ENCODE results near the gene NEK4.

Gene NEK4

GRCh38 chr3:52770496-52771333, at the start of gene NEK4:
Gene NEK4, minus strand, starts transcription at chr3:52770940. Its CDS starts 194 bp downstream, at chr3:52770746.
- Mint-ChIP-seq H3K4me1 (peaks cover 21% of the 10 kb centered on the region), H3K36me3 (ENCODE audit: insufficient read depth) (peaks cover 25% of the 10 kb centered on the region), H3K27me3 (no peaks in the 10 kb centered on the region), H3K9me3 (no peaks in the 10 kb centered on the region), H3K27ac (ENCODE audit: low read depth) (peak within 1 kb of the TSS; percentile 74), H3K4me3 (peak within 1 kb of the TSS; percentile 94)
- ATAC-seq (replicated peaks; ENCODE audit: extremely low read depth, poor library complexity, severe bottlenecking): peak; percentile 85
- DNase-seq (ENCODE audit: low spot score in 2 of 2): peak; percentile 56 to 59

DNA sequence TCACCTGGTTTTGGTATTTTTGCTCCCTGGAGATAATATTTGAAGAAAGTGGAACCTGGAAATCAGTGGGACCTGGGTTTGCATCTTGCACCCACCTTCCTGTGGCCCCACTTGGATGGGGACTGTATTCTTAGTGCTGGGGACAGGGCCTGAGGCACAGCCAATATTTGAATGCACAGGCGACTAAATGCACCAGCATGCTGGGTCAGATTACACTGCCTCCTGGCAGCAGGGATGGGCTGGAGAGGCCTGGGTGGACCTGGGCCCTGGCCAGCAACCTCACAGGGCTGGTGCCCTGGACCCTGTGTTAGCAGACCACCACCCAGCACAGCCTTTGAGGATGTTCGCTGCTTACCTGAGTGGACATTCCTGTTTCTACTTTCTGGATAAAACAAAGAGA, 49.2 kb upstream of the NEK4 start:
- no peak overlapping the region for H3K27ac Mint-ChIP-seq (ENCODE audit: low read depth)
- no peaks in the 10 kb centered on the region for H3K9me3 Mint-ChIP-seq
- DNase-seq (ENCODE audit: low spot score in 2 of 2) (no peak), ATAC-seq (replicated peaks; ENCODE audit: extremely low read depth, poor library complexity, severe bottlenecking) (no peak)
- peaks cover 1% of the 10 kb centered on the region for H3K36me3 Mint-ChIP-seq (ENCODE audit: insufficient read depth)
- H3K27me3 Mint-ChIP-seq: no peaks in the 10 kb centered on the region
- H3K4me3 Mint-ChIP-seq: no peak overlapping the region
- H3K4me1 Mint-ChIP-seq: no peaks in the 10 kb centered on the region

- Mint-ChIP-seq H3K4me3 (no peak overlapping the region), H3K27ac (ENCODE audit: low read depth) (no peak overlapping the region), H3K27me3 (no peaks in the 10 kb centered on the region), H3K4me1 (no peaks in the 10 kb centered on the region), H3K36me3 (ENCODE audit: insufficient read depth) (no peaks in the 10 kb centered on the region), H3K9me3 (no peaks in the 10 kb centered on the region)
- ATAC-seq (replicated peaks; ENCODE audit: extremely low read depth, poor library complexity, severe bottlenecking) (no peak), DNase-seq (ENCODE audit: low spot score in 2 of 2) (no peak)
Measured at GRCh38 chr3:52817860-52818259, 47.1 kb upstream of the NEK4 start.

DNA sequence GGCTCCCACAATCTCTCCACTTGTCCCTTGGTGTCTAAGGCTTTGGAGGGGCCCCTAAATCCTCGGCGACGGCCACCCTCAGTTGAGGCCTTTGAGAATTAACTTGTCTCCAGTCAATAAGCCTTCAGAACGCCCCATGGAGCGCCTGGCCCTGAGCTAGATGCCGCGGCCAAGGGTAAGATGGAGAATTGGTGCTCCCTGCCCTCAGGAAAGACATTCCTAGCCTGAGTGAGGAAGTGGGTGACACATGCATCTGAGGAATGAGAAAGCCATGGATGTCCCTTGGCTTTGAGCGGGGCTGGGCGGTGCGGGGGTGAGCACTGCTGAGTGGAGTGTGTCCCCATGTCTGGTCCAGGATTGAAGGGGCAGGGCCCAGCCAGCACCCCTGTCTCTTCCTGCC, 46.5 kb upstream of the NEK4 start:
- Mint-ChIP-seq H3K36me3 (ENCODE audit: insufficient read depth) (no peaks in the 10 kb centered on the region), H3K4me3 (no peak overlapping the region), H3K27ac (ENCODE audit: low read depth) (no peak overlapping the region)

DNA sequence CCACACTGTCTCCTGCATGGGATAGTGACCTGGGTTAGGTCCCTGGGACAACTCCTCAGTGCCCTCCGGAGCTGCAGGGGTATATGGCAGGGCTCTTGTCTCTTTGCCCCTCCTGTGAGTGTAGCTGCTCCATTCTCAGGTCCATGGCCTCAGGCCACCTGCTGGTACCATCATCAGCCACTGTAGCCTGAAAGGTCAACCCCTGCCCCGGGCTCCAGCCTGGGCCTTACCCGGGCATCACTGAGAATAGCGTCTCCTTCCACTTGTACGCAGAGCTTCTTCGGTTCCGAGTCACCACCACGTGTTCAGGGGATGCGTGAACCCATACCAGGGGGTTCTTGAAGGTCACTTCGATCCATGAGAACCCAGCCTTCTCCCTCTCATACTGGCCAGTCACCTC, 45.9 kb upstream of the NEK4 start:
- Mint-ChIP-seq H3K36me3 (ENCODE audit: insufficient read depth) (no peaks in the 10 kb centered on the region), H3K9me3 (no peaks in the 10 kb centered on the region), H3K4me1 (no peaks in the 10 kb centered on the region), H3K27me3 (no peaks in the 10 kb centered on the region), H3K4me3 (no peak overlapping the region), H3K27ac (ENCODE audit: low read depth) (no peak overlapping the region)
- no peak for DNase-seq (ENCODE audit: low spot score in 2 of 2)
- no peak for ATAC-seq (replicated peaks; ENCODE audit: extremely low read depth, poor library complexity, severe bottlenecking)

More for the DNA sequence above, 46.5 kb upstream of the NEK4 start:
- DNase-seq (ENCODE audit: low spot score in 2 of 2) (no peak), ATAC-seq (replicated peaks; ENCODE audit: extremely low read depth, poor library complexity, severe bottlenecking) (no peak)
- H3K27me3 Mint-ChIP-seq: no peaks in the 10 kb centered on the region
- H3K4me1 Mint-ChIP-seq: no peaks in the 10 kb centered on the region
- H3K9me3 Mint-ChIP-seq: no peaks in the 10 kb centered on the region

GRCh38 chr3:52816199-52816598, 45.5 kb upstream of the NEK4 start:
- Mint-ChIP-seq H3K4me3 (no peak overlapping the region), H3K36me3 (ENCODE audit: insufficient read depth) (no peaks in the 10 kb centered on the region), H3K4me1 (no peaks in the 10 kb centered on the region), H3K27ac (ENCODE audit: low read depth) (no peak overlapping the region), H3K9me3 (no peaks in the 10 kb centered on the region), H3K27me3 (no peaks in the 10 kb centered on the region)
- DNase-seq (ENCODE audit: low spot score in 2 of 2) (no peak), ATAC-seq (replicated peaks; ENCODE audit: extremely low read depth, poor library complexity, severe bottlenecking) (no peak)

DNA sequence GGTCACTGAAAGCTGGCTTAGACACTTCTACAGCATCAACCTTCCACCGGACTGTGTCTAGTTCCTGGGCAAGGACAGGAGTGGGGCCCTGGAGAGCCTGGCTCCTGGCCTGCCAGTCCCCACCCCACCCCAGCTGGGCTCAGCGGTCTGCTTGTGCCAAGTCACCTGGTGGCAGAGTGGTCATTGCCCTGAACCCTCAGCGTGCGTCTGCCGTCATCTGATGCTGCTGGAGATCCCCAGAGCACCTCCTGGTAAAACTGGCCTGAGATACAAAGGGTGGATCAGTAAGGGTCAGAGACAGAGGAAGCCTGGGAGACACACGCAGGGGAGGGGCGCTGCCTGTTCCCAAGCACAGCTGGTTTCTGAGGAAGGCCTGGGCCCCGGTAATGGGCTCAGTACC, 43.1 kb upstream of the NEK4 start:
- H3K4me3 Mint-ChIP-seq: no peak overlapping the region
- H3K4me1 Mint-ChIP-seq: no peaks in the 10 kb centered on the region
- no peak for ATAC-seq (replicated peaks; ENCODE audit: extremely low read depth, poor library complexity, severe bottlenecking)
- H3K27me3 Mint-ChIP-seq: no peaks in the 10 kb centered on the region
- H3K9me3 Mint-ChIP-seq: no peaks in the 10 kb centered on the region
- H3K36me3 Mint-ChIP-seq (ENCODE audit: insufficient read depth): no peaks in the 10 kb centered on the region
- H3K27ac Mint-ChIP-seq (ENCODE audit: low read depth): no peak overlapping the region
- no peak for DNase-seq (ENCODE audit: low spot score in 2 of 2)

DNA sequence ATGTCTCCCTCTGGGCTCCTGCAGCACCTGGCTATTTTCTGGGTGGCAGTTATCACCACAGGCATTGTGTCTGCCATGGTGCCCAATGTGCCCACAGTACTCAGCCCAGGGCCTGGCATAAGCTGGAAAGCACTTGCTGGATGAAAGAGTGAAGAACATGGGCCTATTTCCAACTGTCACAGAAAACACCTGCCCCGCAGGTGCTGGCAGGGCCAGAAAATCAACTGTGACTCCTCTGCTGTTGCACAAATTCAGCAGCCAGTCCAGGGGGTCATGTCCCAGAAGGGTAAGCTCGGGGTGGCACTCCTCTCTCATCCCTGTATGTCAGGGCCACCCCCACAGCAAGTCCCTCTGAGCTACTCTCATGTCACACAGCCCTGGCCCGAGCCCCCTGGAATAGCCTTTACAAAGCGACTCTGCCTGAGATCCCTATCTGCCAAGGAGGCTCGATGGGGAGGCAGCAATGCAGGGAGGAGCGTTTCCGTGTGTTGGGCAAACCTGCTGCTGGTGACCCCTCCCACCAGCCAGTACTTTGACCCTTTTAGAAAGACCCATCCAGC, 40.8 kb upstream of the NEK4 start:
- DNase-seq (ENCODE audit: low spot score in 2 of 2): no peak
- H3K4me1 Mint-ChIP-seq: no peaks in the 10 kb centered on the region
- no peaks in the 10 kb centered on the region for H3K36me3 Mint-ChIP-seq (ENCODE audit: insufficient read depth)
- H3K27ac Mint-ChIP-seq (ENCODE audit: low read depth): no peak overlapping the region
- H3K4me3 Mint-ChIP-seq: no peak overlapping the region
- no peaks in the 10 kb centered on the region for H3K9me3 Mint-ChIP-seq
- no peak for ATAC-seq (replicated peaks; ENCODE audit: extremely low read depth, poor library complexity, severe bottlenecking)
- no peaks in the 10 kb centered on the region for H3K27me3 Mint-ChIP-seq

DNA sequence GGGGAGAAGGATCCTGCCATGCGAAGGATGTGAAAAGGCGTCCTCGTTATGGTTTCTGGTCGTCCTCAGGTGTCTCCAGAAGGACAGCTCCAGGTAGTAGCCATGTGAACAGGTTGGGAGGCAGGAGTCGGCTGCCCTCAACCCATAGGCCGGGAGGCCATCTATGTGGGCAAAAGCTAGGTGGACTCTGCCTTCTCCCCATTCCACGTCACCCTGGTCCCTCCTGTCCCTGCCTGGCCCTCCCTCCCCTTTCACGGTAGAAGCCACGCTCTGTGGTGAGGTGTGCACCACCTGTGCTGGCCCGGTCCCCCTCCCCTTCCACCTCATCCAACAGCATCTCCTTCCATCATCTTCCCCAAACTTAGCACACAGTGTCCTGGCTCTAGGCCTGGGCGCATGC, 40.2 kb upstream of the NEK4 start:
- Mint-ChIP-seq H3K4me3 (no peak overlapping the region), H3K9me3 (no peaks in the 10 kb centered on the region), H3K27ac (ENCODE audit: low read depth) (no peak overlapping the region), H3K27me3 (no peaks in the 10 kb centered on the region), H3K36me3 (ENCODE audit: insufficient read depth) (no peaks in the 10 kb centered on the region), H3K4me1 (no peaks in the 10 kb centered on the region)
- ATAC-seq (replicated peaks; ENCODE audit: extremely low read depth, poor library complexity, severe bottlenecking) (no peak), DNase-seq (ENCODE audit: low spot score in 2 of 2) (no peak)

GRCh38 chr3:52809662-52810377, 39.1 kb upstream of the NEK4 start:
- no peaks in the 10 kb centered on the region for H3K27me3 Mint-ChIP-seq
- no peak overlapping the region for H3K27ac Mint-ChIP-seq (ENCODE audit: low read depth)
- H3K9me3 Mint-ChIP-seq: no peaks in the 10 kb centered on the region
- H3K4me1 Mint-ChIP-seq: no peaks in the 10 kb centered on the region
- no peak for ATAC-seq (replicated peaks; ENCODE audit: extremely low read depth, poor library complexity, severe bottlenecking)
- no peak overlapping the region for H3K4me3 Mint-ChIP-seq
- DNase-seq (ENCODE audit: low spot score in 2 of 2): no peak
- H3K36me3 Mint-ChIP-seq (ENCODE audit: insufficient read depth): no peaks in the 10 kb centered on the region

DNA sequence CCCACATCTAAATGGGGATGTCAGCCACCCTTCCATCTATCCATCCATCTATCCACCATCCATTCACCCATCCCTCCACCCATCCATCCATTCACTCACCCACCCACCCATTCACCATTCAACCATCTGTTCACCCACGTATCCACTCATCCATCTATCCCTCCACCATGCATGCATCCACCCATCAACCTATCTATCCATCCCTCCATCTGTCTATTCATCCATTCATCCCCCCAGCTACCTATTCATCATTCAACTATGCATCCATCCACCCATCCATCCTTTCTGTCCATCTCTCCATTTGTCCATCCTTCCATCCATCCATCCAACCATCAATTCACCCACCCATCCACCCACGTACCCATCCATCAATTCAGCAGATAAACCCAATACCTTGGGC, 38.4 kb upstream of the NEK4 start:
- no peaks in the 10 kb centered on the region for H3K27me3 Mint-ChIP-seq
- no peak overlapping the region for H3K4me3 Mint-ChIP-seq
- no peak overlapping the region for H3K27ac Mint-ChIP-seq (ENCODE audit: low read depth)
- DNase-seq (ENCODE audit: low spot score in 2 of 2): no peak
- H3K9me3 Mint-ChIP-seq: no peaks in the 10 kb centered on the region
- H3K4me1 Mint-ChIP-seq: no peaks in the 10 kb centered on the region
- no peak for ATAC-seq (replicated peaks; ENCODE audit: extremely low read depth, poor library complexity, severe bottlenecking)
- H3K36me3 Mint-ChIP-seq (ENCODE audit: insufficient read depth): no peaks in the 10 kb centered on the region

DNA sequence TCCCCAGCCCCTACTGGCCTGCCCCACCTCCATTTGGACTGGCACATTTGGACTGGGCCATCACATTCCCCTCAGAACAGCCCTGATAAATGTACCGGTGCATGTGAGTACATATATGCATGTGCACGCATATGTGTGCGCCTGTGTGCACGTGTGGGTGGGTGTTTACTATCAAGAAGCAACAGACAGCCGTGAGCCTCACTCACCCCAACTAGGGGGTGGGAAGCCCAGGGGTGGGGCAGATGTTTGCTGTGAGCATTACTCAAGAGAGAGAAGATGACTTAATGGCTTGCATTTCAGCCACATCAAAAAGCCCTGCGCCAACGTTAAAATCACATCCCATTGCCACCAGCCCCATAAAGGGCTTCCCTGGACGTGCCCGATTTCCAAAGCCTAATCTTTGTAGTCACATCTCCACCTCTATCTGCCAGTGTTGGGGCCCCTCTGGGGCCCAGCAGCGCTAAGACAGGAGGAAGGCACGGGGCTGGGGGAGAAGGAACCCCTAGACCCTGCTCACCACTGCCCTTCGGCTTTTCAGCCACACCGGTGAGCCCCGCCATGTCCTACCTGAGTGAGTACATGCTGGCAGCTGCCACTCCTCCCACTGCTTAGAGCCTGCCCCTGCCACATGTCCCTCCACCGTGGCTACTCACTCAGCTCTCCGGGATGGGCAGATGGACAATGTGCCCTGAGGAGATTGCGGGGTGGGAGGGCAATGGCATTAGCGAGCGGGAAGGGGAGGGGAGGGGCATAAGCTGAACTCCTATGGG, 34.7 kb upstream of the NEK4 start:
- no peaks in the 10 kb centered on the region for H3K27me3 Mint-ChIP-seq
- DNase-seq (ENCODE audit: low spot score in 2 of 2) (no peak), ATAC-seq (replicated peaks; ENCODE audit: extremely low read depth, poor library complexity, severe bottlenecking) (no peak)
- H3K9me3 Mint-ChIP-seq: no peaks in the 10 kb centered on the region
- H3K36me3 Mint-ChIP-seq (ENCODE audit: insufficient read depth): no peaks in the 10 kb centered on the region
- H3K27ac Mint-ChIP-seq (ENCODE audit: low read depth): no peak overlapping the region
- no peaks in the 10 kb centered on the region for H3K4me1 Mint-ChIP-seq
- H3K4me3 Mint-ChIP-seq: no peak overlapping the region
